GM12891 (cell line): ENCODE measurements around the gene NTNG1.

ENCODE experiments used
- POLR2A ChIP-seq: IDR thresholded peaks from 2 replicates; pipeline ENCODE4 v1.6.1; 2011; ENCODE audit warnings: low read depth, low read length, control low read depth
- POLR2AphosphoS5 ChIP-seq: IDR thresholded peaks from 2 replicates; pipeline ENCODE4 v1.6.1; 2011; ENCODE audit warnings: low read depth, low read length, control low read depth
- TAF1 ChIP-seq: IDR thresholded peaks from 2 replicates; pipeline ENCODE4 v1.6.1; 2011; ENCODE audit warnings: low read depth, low read length, control low read depth

GRCh38 chr1:107512836-107513235, 372.0 kb downstream of the NTNG1 start:
- no peak for TF ChIP-seq POLR2A
- TF ChIP-seq POLR2AphosphoS5: no peak
- TF ChIP-seq TAF1: no peak
